Measurements from ENCODE around the gene RNF208. TPM values are rescaled to one million over a fixed set of nuclear protein-coding genes. Genes with fewer than 3 reads are reported as not detected.

The RNF208 gene, protein sequence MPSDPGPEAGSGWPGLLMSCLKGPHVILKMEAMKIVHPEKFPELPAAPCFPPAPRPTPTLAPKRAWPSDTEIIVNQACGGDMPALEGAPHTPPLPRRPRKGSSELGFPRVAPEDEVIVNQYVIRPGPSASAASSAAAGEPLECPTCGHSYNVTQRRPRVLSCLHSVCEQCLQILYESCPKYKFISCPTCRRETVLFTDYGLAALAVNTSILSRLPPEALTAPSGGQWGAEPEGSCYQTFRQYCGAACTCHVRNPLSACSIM
- total RNA-seq: 0.38 TPM in 1 of 2 replicates, not detected in the other

- TF ChIP-seq, protein P1, sequence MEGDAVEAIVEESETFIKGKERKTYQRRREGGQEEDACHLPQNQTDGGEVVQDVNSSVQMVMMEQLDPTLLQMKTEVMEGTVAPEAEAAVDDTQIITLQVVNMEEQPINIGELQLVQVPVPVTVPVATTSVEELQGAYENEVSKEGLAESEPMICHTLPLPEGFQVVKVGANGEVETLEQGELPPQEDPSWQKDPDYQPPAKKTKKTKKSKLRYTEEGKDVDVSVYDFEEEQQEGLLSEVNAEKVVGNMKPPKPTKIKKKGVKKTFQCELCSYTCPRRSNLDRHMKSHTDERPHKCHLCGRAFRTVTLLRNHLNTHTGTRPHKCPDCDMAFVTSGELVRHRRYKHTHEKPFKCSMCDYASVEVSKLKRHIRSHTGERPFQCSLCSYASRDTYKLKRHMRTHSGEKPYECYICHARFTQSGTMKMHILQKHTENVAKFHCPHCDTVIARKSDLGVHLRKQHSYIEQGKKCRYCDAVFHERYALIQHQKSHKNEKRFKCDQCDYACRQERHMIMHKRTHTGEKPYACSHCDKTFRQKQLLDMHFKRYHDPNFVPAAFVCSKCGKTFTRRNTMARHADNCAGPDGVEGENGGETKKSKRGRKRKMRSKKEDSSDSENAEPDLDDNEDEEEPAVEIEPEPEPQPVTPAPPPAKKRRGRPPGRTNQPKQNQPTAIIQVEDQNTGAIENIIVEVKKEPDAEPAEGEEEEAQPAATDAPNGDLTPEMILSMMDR (IDR thresholded peaks at IDR 0.05; ENCODE audit: insufficient read depth, low read length, severe bottlenecking): no peak
- H3K4me3 ChIP-seq (ENCODE audit: low read depth, low read length): peak within 1 kb of the TSS; percentile 65
- FAIRE-seq: no peak
- no peak for DNase-seq (ENCODE audit: low read depth)
- no peaks in the 10 kb centered on the region for H3K27me3 ChIP-seq (ENCODE audit: control insufficient read depth, insufficient read depth, low read length)
- H3K36me3 ChIP-seq (ENCODE audit: control insufficient read depth, insufficient read depth, low read length): no peaks in the 10 kb centered on the region
These were observed at the start of gene RNF208 for GRCh38 chr9:137222190-137223077. TSS of gene RNF208 (minus strand) at chr9:137222240. CDS start at chr9:137221212, 1,028 bp downstream.

DNA sequence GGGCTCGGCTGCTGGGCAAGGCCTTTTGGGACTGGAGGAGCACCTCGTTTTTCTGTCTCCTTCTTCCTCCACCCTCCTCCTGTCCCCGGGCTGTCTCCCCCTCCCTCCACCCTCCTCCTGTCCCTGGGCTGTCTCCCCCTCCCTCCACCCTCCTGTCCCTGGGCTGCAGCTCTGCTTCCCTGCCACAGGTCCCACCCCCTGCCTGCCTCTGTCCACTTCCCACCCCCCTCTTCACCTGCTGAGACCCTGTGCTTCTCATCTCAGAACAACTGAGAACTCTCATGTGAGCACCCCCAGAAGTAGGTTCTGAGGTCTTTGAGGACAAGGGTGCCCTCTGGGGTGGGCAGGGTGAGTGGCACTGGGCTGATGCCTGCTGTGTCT is 49.6 kb upstream of the RNF208 start:
- TF ChIP-seq, protein P1 (IDR thresholded peaks at IDR 0.05; ENCODE audit: insufficient read depth, low read length, severe bottlenecking): no peak
- DNase-seq (ENCODE audit: low read depth): no peak
- H3K36me3 ChIP-seq (ENCODE audit: control insufficient read depth, insufficient read depth, low read length): peaks cover 19% of the 10 kb centered on the region
- no peak overlapping the region for H3K4me3 ChIP-seq (ENCODE audit: low read depth, low read length)
- no peak for FAIRE-seq
- no peaks in the 10 kb centered on the region for H3K27me3 ChIP-seq (ENCODE audit: control insufficient read depth, insufficient read depth, low read length)

DNA sequence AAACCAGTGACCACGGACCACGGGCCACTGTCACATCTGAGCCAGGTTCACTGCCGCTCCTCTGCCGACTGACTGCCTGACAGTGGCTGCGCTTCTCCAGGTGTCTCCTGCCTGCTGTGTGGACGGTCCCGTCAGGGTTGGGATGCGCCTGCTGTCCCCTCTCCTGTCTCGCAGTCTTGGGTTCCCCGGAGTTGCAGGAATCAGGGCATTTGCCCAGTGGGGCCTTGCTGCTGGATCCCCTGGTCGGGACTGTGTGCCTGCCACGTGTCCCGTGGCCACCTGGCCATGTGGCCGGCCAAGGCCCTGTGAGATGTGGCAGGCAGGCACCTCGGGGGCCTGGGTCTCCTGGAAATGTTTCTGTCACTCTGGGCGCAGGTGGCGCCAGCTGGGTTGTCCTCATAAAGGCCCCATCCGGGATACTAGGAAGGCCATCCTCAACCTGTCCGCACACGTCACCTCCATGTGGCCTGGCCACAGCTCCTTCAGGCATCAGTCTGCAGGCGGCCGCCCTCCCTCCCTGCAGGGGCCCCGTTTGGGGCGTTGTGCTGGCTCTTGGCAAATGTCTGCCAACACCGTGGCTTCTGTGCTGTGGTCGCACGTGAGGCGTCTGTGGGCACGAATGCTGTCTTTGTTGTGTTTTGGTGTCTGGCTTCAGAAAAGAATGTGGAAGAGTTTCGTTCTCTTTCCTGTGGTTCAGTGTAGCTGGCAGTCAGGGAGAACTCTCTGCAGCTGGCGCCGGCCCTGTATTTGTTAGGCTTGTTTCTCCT is 49.1 kb upstream of the RNF208 start:
- DNase-seq (ENCODE audit: low read depth): no peak
- no peak overlapping the region for H3K4me3 ChIP-seq (ENCODE audit: low read depth, low read length)
- FAIRE-seq: no peak
- no peaks in the 10 kb centered on the region for H3K27me3 ChIP-seq (ENCODE audit: control insufficient read depth, insufficient read depth, low read length)
- H3K36me3 ChIP-seq (ENCODE audit: control insufficient read depth, insufficient read depth, low read length): peaks cover 20% of the 10 kb centered on the region
- TF ChIP-seq, protein P1 (IDR thresholded peaks at IDR 0.05; ENCODE audit: insufficient read depth, low read length, severe bottlenecking): no peak

DNA sequence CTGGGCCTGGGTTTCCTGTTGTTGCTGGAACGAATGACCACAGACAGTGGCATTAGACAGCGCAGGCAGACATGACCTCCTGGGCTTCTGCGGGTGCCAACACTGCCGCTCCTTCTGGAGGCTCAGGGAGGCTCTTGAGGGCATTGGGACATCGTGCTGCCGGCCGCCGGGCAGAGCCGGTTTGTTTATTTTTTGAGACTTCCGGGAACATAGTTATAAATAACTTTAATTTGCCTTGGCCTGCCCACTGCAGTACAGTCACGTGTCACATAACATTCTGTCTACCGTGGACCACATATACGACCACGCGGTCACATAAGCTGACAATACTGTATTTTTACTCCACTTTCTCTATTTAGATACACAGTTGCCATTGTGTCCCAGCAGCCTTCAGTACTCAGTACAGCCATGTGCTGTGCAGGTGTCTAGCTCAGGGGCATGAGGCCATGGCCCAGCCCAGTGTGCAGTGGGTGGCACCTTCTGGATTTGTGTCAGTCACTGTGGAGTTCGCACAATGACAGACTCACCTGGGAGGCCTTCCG is 47.3 kb upstream of the RNF208 start:
- TF ChIP-seq, protein P1 (IDR thresholded peaks at IDR 0.05; ENCODE audit: insufficient read depth, low read length, severe bottlenecking): no peak
- FAIRE-seq (no peak), DNase-seq (ENCODE audit: low read depth) (peak; percentile 48)
- Histone ChIP-seq H3K4me3 (ENCODE audit: low read depth, low read length) (no peak overlapping the region), H3K27me3 (ENCODE audit: control insufficient read depth, insufficient read depth, low read length) (no peaks in the 10 kb centered on the region), H3K36me3 (ENCODE audit: control insufficient read depth, insufficient read depth, low read length) (peaks cover 25% of the 10 kb centered on the region)

GRCh38 chr9:137268538-137269201 is 46.6 kb upstream of the RNF208 start:
- FAIRE-seq: peak; percentile 7
- H3K36me3 ChIP-seq (ENCODE audit: control insufficient read depth, insufficient read depth, low read length): peaks cover 30% of the 10 kb centered on the region

More at GRCh38 chr9:137268538-137269201, 46.6 kb upstream of the RNF208 start:
- no peak overlapping the region for H3K4me3 ChIP-seq (ENCODE audit: low read depth, low read length)
- no peaks in the 10 kb centered on the region for H3K27me3 ChIP-seq (ENCODE audit: control insufficient read depth, insufficient read depth, low read length)
- no peak for DNase-seq (ENCODE audit: low read depth)
- TF ChIP-seq, protein P1 (IDR thresholded peaks at IDR 0.05; ENCODE audit: insufficient read depth, low read length, severe bottlenecking): no peak
